ENCODE results near the gene CD3G.

GRCh38 chr11:118306556-118306955, 37.6 kb upstream of the CD3G start:
- TF ChIP-seq CTCF (IDR thresholded peaks at IDR 0.05) (no peak), ZFX (IDR thresholded peaks at IDR 0.05; ENCODE audit: borderline replicate concordance) (no peak)
